Endothelial cell of umbilical vein (primary cell): Measurements from ENCODE around the gene PABPN1. TPM values are rescaled to one million over a fixed set of nuclear protein-coding genes. Genes with fewer than 3 reads are reported as not detected.

Experiments
- BruUV-seq: library from RNA; stranded (reverse); fragments of 400-500 nt; replicated peaks from 2 replicates; lab custom pipeline; 2021; lab: Mats Ljungman, UMichigan
- CTCF ChIA-PET: fragments of 300-600, 350-600 bp; sonication (Branson Sonifier 250); formaldehyde crosslinking; loops from one replicate; lab custom pipeline; 2021; ENCODE audit warnings: antibody characterized with exemption, inconsistent platforms; lab: Charles Lee
- POLR2A ChIA-PET: fragments of 300-600, 350-600 bp; sonication (Branson Sonifier 250); formaldehyde crosslinking; loops from one replicate; lab custom pipeline; 2021; ENCODE audit warnings: antibody characterized with exemption, inconsistent platforms; lab: Charles Lee
- DNase-seq: peaks from one replicate; pipeline ENCODE4 v3.0.0-alpha.2; 2011; ENCODE audit warnings: low read depth, low spot score
- FAIRE-seq: peaks from 2 replicates; lab custom pipeline; 2011; peaks lifted over from hg19 to GRCh38; lab: Jason Lieb, UNC
- H2AFZ ChIP-seq: 2 replicates; pipeline ENCODE4 v1.6.0; 2012; ENCODE audit warnings: low read depth, low read length, control low read depth, inconsistent platforms
- H3K27ac ChIP-seq: 2 replicates; pipeline ENCODE4 v1.5.1; 2011; ENCODE audit warnings: low read depth, mild to moderate bottlenecking, control low read depth, low read length, moderate library complexity; ENCODE audit not compliant: insufficient read depth
- H3K27me3 ChIP-seq, 2 experiments: 2 replicates each; pipeline versions ENCODE4 v1.6.0 to v1.6.1; 2011; ENCODE audit warnings: low read length in 2 of 2, mixed read lengths in 1 of 2; ENCODE audit not compliant: control insufficient read depth in 2 of 2, insufficient read depth in 2 of 2
- H3K36me3 ChIP-seq, 2 experiments: 2 replicates in 1 of 2; 3 replicates in 1 of 2; pipeline ENCODE4 v1.5.1; 2011; ENCODE audit warnings: low read length in 2 of 2, mild to moderate bottlenecking in 1 of 2, moderate library complexity in 1 of 2; ENCODE audit not compliant: control insufficient read depth in 2 of 2, insufficient read depth in 2 of 2; ENCODE audit errors: extremely low read depth in 1 of 2
- H3K4me1 ChIP-seq: 3 replicates; pipeline ENCODE4 v1.5.1; 2011; ENCODE audit warnings: mild to moderate bottlenecking, low read length; ENCODE audit not compliant: control insufficient read depth, insufficient read depth; ENCODE audit errors: extremely low read depth
- H3K4me2 ChIP-seq: 2 replicates; pipeline ENCODE4 v1.6.1; 2011; ENCODE audit warnings: low read length, control low read depth, mixed read lengths; ENCODE audit not compliant: insufficient read depth
- H3K4me3 ChIP-seq, 3 experiments: fragments of 200-600 bp in 1 of 3; sonication (generic), shearing (Covaris generic) in 1 of 3; replicated peaks in 1 of 3; 2 replicates each; pipeline ENCODE4 v1.5.1; 2011 to 2016; ENCODE audit warnings: control low read depth in 3 of 3, low read length in 3 of 3, mild to moderate bottlenecking in 2 of 3, inconsistent platforms in 1 of 3, low read depth in 1 of 3, moderate library complexity in 1 of 3; ENCODE audit not compliant: insufficient read depth in 1 of 3
- H3K79me2 ChIP-seq: 2 replicates; pipeline ENCODE4 v1.6.0; 2012; ENCODE audit warnings: low read length, inconsistent platforms; ENCODE audit not compliant: control insufficient read depth, insufficient read depth
- H3K9ac ChIP-seq: replicated peaks from 2 replicates; pipeline ENCODE3; 2011; ENCODE audit warnings: low read length, control low read depth; ENCODE audit not compliant: insufficient read depth; ENCODE audit errors: extremely low read depth
- H3K9me1 ChIP-seq: replicated peaks from 3 replicates; pipeline ENCODE4 v1.6.0; 2011; ENCODE audit warnings: mild to moderate bottlenecking, low read length; ENCODE audit not compliant: control insufficient read depth, insufficient read depth; ENCODE audit errors: extremely low read depth
- H3K9me3 ChIP-seq: replicated peaks from 2 replicates; pipeline ENCODE4 v1.5.1; 2012; ENCODE audit warnings: low read length, inconsistent platforms; ENCODE audit not compliant: control insufficient read depth, insufficient read depth
- H4K20me1 ChIP-seq: replicated peaks from 2 replicates; pipeline ENCODE3; 2011; ENCODE audit warnings: mild to moderate bottlenecking, low read length; ENCODE audit not compliant: control insufficient read depth, insufficient read depth; ENCODE audit errors: extremely low read depth
- FOS ChIP-seq: IDR thresholded peaks from 2 replicates; pipeline ENCODE4 v1.6.1; 2011; ENCODE audit warnings: mild to moderate bottlenecking, low read length, moderate library complexity, borderline replicate concordance; ENCODE audit not compliant: insufficient read depth
- JUN ChIP-seq: IDR thresholded peaks from 2 replicates; pipeline ENCODE4 v1.6.1; 2011; ENCODE audit warnings: borderline replicate concordance, low read depth; ENCODE audit not compliant: insufficient read length, insufficient read depth
- POLR2A ChIP-seq: IDR thresholded peaks from 2 replicates; pipeline ENCODE4 v1.6.1; 2012; ENCODE audit warnings: low read depth, mild to moderate bottlenecking, control low read depth, low read length
- POLR2AphosphoS5 ChIP-seq: IDR thresholded peaks from 2 replicates; pipeline ENCODE4 v1.6.1; 2012; ENCODE audit warnings: low read depth, mild to moderate bottlenecking, control low read depth, low read length, moderate library complexity; ENCODE audit not compliant: insufficient read depth
- dilution Hi-C: fragments of 300-500 bp; cut with MboI; formaldehyde crosslinking; loops from one replicate; pipeline ENCODE4 v1.15.0; 2019; ENCODE audit warnings: low sequenced_read_pairs; ENCODE audit not compliant: extremely low pct_ligation_motif_present
- intact Hi-C: fragments of 100-400 bp; cut with micrococcal nuclease; formaldehyde crosslinking; loops from one replicate; pipeline ENCODE4 v1.10.0; 2022
- polyA plus RNA-seq, 4 experiments: library from polyadenylated mRNA; depleted of rRNA in 3 of 4; stranded (reverse) in 3 of 4; unstranded in 1 of 4; fragments of >200 nt; gene quantifications; 2 replicates each; pipeline versions ENCODE4 v1.2.1 to v1.2.3, GENCODE V29; 2011 to 2012; ENCODE audit warnings: missing spikeins in 1 of 4
- total RNA-seq: library from RNA; stranded (reverse); gene quantifications from 2 replicates; pipeline ENCODE4 v1.2.3, GENCODE V29; 2021
- TF ChIP-seq, protein P1 (sequence below), 2 donors: IDR thresholded peaks; 1 replicate in 1 of 2; 2 replicates in 1 of 2; pipeline ENCODE4 v1.5.1; 2011; ENCODE audit warnings: low read length in 2 of 2, mild to moderate bottlenecking in 2 of 2, moderate library complexity in 2 of 2, control low read depth in 1 of 2, inconsistent platforms in 1 of 2, low read depth in 1 of 2; ENCODE audit not compliant: insufficient read depth in 1 of 2; ENCODE audit errors: extremely low read depth in 1 of 2

Gene PABPN1
- total and polyA plus RNA-seq, 2 donors (not counting 3 experiments of a cell fraction or from before 2014, with no cell fraction given): 231 TPM

GRCh38 chr14:23326491-23327332 lies 5.5 kb downstream of the PABPN1 start:
- FAIRE-seq: peak; percentile 49
- H3K27me3 ChIP-seq: no peaks in the 10 kb centered on the region
- peaks cover 10 to 15% of the 10 kb centered on the region in 2 experiments for H3K36me3 ChIP-seq
- DNase-seq: no peak
- H4K20me1 ChIP-seq: no peaks in the 10 kb centered on the region
- TF ChIP-seq, protein P1, sequence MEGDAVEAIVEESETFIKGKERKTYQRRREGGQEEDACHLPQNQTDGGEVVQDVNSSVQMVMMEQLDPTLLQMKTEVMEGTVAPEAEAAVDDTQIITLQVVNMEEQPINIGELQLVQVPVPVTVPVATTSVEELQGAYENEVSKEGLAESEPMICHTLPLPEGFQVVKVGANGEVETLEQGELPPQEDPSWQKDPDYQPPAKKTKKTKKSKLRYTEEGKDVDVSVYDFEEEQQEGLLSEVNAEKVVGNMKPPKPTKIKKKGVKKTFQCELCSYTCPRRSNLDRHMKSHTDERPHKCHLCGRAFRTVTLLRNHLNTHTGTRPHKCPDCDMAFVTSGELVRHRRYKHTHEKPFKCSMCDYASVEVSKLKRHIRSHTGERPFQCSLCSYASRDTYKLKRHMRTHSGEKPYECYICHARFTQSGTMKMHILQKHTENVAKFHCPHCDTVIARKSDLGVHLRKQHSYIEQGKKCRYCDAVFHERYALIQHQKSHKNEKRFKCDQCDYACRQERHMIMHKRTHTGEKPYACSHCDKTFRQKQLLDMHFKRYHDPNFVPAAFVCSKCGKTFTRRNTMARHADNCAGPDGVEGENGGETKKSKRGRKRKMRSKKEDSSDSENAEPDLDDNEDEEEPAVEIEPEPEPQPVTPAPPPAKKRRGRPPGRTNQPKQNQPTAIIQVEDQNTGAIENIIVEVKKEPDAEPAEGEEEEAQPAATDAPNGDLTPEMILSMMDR (IDR thresholded peaks at IDR 0.05; ENCODE audit: extremely low read depth in 1 of 2, insufficient read depth in 1 of 2, low read depth in 1 of 2, low read length in 2 of 2): no peak
- no peak for TF ChIP-seq FOS
- no peak for TF ChIP-seq JUN
- TF ChIP-seq POLR2AphosphoS5: peak; percentile 37
- TF ChIP-seq POLR2A: peak; percentile 47
- H3K4me2 ChIP-seq: no peak overlapping the region
- CTCF ChIA-PET: interaction anchor here (0.8 to 5.0 kb wide), 12 partner anchors 20 to 236 kb away, joined by 3 to 48 read pairs (median 4); partner anchors contain the start of gene BCL2L2
- H3K9ac ChIP-seq: no peak overlapping the region
- peaks cover 23% of the 10 kb centered on the region for H3K79me2 ChIP-seq
- intact Hi-C loops (no loop called here), dilution Hi-C loops (no loop called here)
- H3K9me3 ChIP-seq: no peaks in the 10 kb centered on the region
- no peaks in the 10 kb centered on the region for H3K9me1 ChIP-seq
- H3K4me1 ChIP-seq: peaks cover 10% of the 10 kb centered on the region
- POLR2A ChIA-PET: interaction anchor here (1.0 kb wide), 1 partner anchor 229 kb away, joined by 3 read pairs; the partner anchor contains the start of gene THTPA
- H3K4me3 ChIP-seq: no peak overlapping the region
- BruUV-seq: no TSS peak
- H2AFZ ChIP-seq: no peak overlapping the region
- no peak overlapping the region for H3K27ac ChIP-seq
